ENCODE data around the gene TULP1. TPM values are rescaled to one million over a fixed set of nuclear protein-coding genes. Genes with fewer than 3 reads are reported as not detected.

TULP1 gene
- total and polyA plus RNA-seq, 4 donors = 3.3 TPM; not detected in 3

GRCh38 chr6:35471836-35472345 lies 40.8 kb downstream of the TULP1 start:
- H3K4me3 ChIP-seq (ENCODE audit: low read length in 2 of 2) = no peak overlapping the region
- H3K27me3 ChIP-seq (ENCODE audit: control insufficient read depth in 1 of 2, insufficient read depth in 2 of 2, low read length in 1 of 2) = no peaks in the 10 kb centered on the region
- ATAC-seq (ENCODE audit: low FRiP score) = no peak
- no peak overlapping the region for H3K27ac ChIP-seq (ENCODE audit: low read depth in 1 of 2, low read length in 2 of 2)
- WGBS, 2 donors = 67 to 74% methylated on average over 8 of the region's 8 CpGs
- no peaks in the 10 kb centered on the region for H3K9me3 ChIP-seq (ENCODE audit: control insufficient read depth, low read length)
- no peak for DNase-seq
- peaks cover 0 to 7% of the 10 kb centered on the region in 2 donors for H3K36me3 ChIP-seq (ENCODE audit: control insufficient read depth in 1 of 2, insufficient read depth in 2 of 2, low read length in 1 of 2)
- intact Hi-C loops (cut with DNase I) = no loop called here
- no peaks in the 10 kb centered on the region for H3K4me1 ChIP-seq (ENCODE audit: control insufficient read depth in 1 of 2, insufficient read depth in 2 of 2, low read length in 2 of 2)

- Histone ChIP-seq H3K9me3 (ENCODE audit: control insufficient read depth, low read length) (no peaks in the 10 kb centered on the region), H3K36me3 (ENCODE audit: control insufficient read depth in 1 of 2, insufficient read depth in 2 of 2, low read length in 1 of 2) (peaks cover 0 to 7% of the 10 kb centered on the region in 2 donors), H3K4me1 (ENCODE audit: control insufficient read depth in 1 of 2, insufficient read depth in 2 of 2, low read length in 2 of 2) (no peaks in the 10 kb centered on the region), H3K27ac (ENCODE audit: low read depth in 1 of 2, low read length in 2 of 2) (no peak overlapping the region), H3K4me3 (ENCODE audit: low read length in 2 of 2) (no peak overlapping the region), H3K27me3 (ENCODE audit: control insufficient read depth in 1 of 2, insufficient read depth in 2 of 2, low read length in 1 of 2) (no peaks in the 10 kb centered on the region)
- no peak for ATAC-seq (ENCODE audit: low FRiP score)
- DNase-seq = no peak
- WGBS, 2 donors = 41 to 58% methylated on average over 3 of the region's 3 CpGs
- intact Hi-C loops (cut with DNase I) = no loop called here
Measured at GRCh38 chr6:35470663-35471120, 42.0 kb downstream of the TULP1 start.

DNA sequence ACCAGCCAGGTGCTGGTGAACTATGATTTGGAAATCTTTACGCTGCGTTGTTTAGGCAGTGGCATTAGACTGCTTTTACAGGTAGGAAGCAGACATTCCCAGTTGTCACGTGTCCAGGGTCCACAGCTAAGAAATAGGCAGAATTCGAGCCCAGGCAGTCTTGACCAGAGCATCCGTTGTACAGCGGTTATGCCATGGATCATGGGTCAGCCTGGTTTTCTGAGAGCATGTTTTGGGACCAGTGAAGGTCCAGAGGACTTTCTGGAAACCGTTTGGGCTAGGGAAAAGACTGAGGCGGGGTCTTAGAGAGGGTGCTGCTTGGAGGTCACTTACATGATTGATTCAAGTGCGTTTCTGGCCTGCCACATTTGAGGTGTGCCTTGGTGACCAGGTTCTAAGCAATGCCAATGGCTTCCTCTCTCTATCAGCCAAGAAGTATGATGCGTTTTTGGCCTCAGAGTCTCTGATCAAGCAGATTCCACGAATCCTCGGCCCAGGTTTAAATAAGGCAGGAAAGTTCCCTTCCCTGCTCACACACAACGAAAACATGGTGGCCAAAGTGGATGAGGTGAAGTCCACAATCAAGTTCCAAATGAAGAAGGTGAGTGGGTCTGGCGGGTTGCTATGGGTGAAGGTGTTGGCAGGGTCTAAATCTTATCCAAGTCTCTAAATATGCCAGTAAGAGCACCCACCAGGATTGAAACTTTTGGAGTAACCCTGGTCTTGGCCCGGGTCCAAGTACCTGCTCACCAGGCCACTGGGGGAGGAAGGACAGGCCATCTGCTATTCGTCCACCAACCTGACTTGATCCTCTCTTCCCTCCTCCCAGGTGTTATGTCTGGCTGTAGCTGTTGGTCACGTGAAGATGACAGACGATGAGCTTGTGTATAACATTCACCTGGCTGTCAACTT lies 42.7 kb downstream of the TULP1 start:
- ATAC-seq (ENCODE audit: low FRiP score) (no peak), DNase-seq (no peak)
- 33 to 36% methylated on average over 18 of the region's 18 CpGs for WGBS, 2 donors
- Histone ChIP-seq H3K36me3 (ENCODE audit: control insufficient read depth in 1 of 2, insufficient read depth in 2 of 2, low read length in 1 of 2) (peaks cover 0 to 7% of the 10 kb centered on the region in 2 donors), H3K4me1 (ENCODE audit: control insufficient read depth in 1 of 2, insufficient read depth in 2 of 2, low read length in 2 of 2) (no peaks in the 10 kb centered on the region), H3K9me3 (ENCODE audit: control insufficient read depth, low read length) (no peaks in the 10 kb centered on the region), H3K4me3 (ENCODE audit: low read length in 2 of 2) (peak overlapping the region; percentile 31 to 60), H3K27ac (ENCODE audit: low read depth in 1 of 2, low read length in 2 of 2) (peak overlapping the region in 1 of 2 donors; percentile 8), H3K27me3 (ENCODE audit: control insufficient read depth in 1 of 2, insufficient read depth in 2 of 2, low read length in 1 of 2) (no peaks in the 10 kb centered on the region)
- intact Hi-C loops (cut with DNase I) = loop anchor here in 1 of 2 donors (2.0 kb wide), 1 partner anchor 27 kb away; the partner anchor contains the start of gene TEAD3

DNA sequence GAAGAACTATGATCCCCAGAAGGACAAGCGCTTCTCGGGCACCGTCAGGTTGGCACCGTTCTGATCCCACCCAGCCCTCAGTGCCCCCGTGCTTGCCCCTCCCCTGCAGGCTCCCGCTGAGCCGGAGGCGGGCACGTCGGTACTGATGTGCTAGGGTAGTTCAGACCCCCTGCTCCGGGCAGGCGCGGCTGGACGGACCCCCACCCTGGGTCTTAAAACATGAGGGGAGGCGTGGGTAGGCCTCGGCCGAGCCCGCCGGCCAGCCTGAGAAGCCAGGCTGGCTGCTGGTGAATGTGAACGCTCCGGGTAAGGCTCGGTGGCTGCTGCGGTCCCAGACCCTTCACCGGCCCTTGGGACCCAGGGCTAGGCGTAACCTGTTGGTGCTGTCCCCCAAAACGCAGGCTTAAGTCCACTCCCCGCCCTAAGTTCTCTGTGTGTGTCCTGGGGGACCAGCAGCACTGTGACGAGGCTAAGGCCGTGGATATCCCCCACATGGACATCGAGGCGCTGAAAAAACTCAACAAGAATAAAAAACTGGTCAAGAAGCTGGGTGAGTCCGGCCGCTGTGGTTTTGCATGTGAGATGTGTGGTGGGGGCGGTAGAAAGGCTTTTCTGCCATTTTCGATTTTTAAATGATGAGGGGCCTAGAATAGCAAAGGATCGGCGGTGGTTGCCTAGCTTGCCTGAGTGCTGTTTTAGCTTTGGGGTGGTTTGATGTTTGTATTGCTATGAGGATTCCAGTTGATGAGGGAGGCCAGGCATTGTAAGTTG lies 43.5 kb downstream of the TULP1 start:
- WGBS, 2 donors = 1% methylated on average over 37 of the region's 37 CpGs
- DNase-seq (no peak), ATAC-seq (ENCODE audit: low FRiP score) (peak; percentile 37)
- Histone ChIP-seq H3K27ac (ENCODE audit: low read depth in 1 of 2, low read length in 2 of 2) (peak overlapping the region in 1 of 2 donors; percentile 8), H3K27me3 (ENCODE audit: control insufficient read depth in 1 of 2, insufficient read depth in 2 of 2, low read length in 1 of 2) (no peaks in the 10 kb centered on the region), H3K36me3 (ENCODE audit: control insufficient read depth in 1 of 2, insufficient read depth in 2 of 2, low read length in 1 of 2) (peaks cover 0 to 3% of the 10 kb centered on the region in 2 donors), H3K4me3 (ENCODE audit: low read length in 2 of 2) (peak overlapping the region; percentile 31 to 60), H3K9me3 (ENCODE audit: control insufficient read depth, low read length) (no peaks in the 10 kb centered on the region), H3K4me1 (ENCODE audit: control insufficient read depth in 1 of 2, insufficient read depth in 2 of 2, low read length in 2 of 2) (no peaks in the 10 kb centered on the region)
- intact Hi-C loops (cut with DNase I) = loop anchor here in 1 of 2 donors (1.0 to 2.0 kb wide), 2 partner anchors 28 to 127 kb away; partner anchors contain the start of genes PPARD and TEAD3

- peaks cover 0 to 3% of the 10 kb centered on the region in 2 donors for H3K36me3 ChIP-seq (ENCODE audit: control insufficient read depth in 1 of 2, insufficient read depth in 2 of 2, low read length in 1 of 2)
- no peaks in the 10 kb centered on the region for H3K4me1 ChIP-seq (ENCODE audit: control insufficient read depth in 1 of 2, insufficient read depth in 2 of 2, low read length in 2 of 2)
- intact Hi-C loops (cut with DNase I) = loop anchor here in 1 of 2 donors (1.0 to 2.0 kb wide), 2 partner anchors 28 to 126 kb away; partner anchors contain the start of genes PPARD and TEAD3
- ATAC-seq (ENCODE audit: low FRiP score) (peak; percentile 97), DNase-seq (peak; percentile 97)
- peak within 1 kb of the TSS in 1 of 2 donors; percentile 76 for H3K27ac ChIP-seq (ENCODE audit: low read depth in 1 of 2, low read length in 2 of 2)
- H3K27me3 ChIP-seq (ENCODE audit: control insufficient read depth in 1 of 2, insufficient read depth in 2 of 2, low read length in 1 of 2) = no peaks in the 10 kb centered on the region
- no peaks in the 10 kb centered on the region for H3K9me3 ChIP-seq (ENCODE audit: control insufficient read depth, low read length)
- H3K4me3 ChIP-seq (ENCODE audit: low read length in 2 of 2) = peak within 1 kb of the TSS; percentile 60
- WGBS, 2 donors = 0% methylated on average over 84 to 86 of the region's 86 CpGs
Measured at GRCh38 chr6:35468181-35468979, 44.3 kb downstream of the TULP1 start, which contains the start of gene RPL10A. Gene RPL10A (plus strand): TSS chr6:35468401. CDS start chr6:35468435, 34 bp downstream.

GRCh38 chr6:35465646-35466045 lies 47.0 kb downstream of the TULP1 start:
- no peaks in the 10 kb centered on the region for H3K4me1 ChIP-seq (ENCODE audit: control insufficient read depth in 1 of 2, insufficient read depth in 2 of 2, low read length in 2 of 2)
- H3K36me3 ChIP-seq (ENCODE audit: control insufficient read depth in 1 of 2, insufficient read depth in 2 of 2, low read length in 1 of 2) = no peaks in the 10 kb centered on the region
- ATAC-seq (ENCODE audit: low FRiP score) (no peak), DNase-seq (no peak)
- intact Hi-C loops (cut with DNase I) = no loop called here
- WGBS, 2 donors = 91 to 100% methylated on average over 1 of the region's 1 CpG
- H3K27ac ChIP-seq (ENCODE audit: low read depth in 1 of 2, low read length in 2 of 2) = no peak overlapping the region
- H3K4me3 ChIP-seq (ENCODE audit: low read length in 2 of 2) = no peak overlapping the region
- no peaks in the 10 kb centered on the region for H3K9me3 ChIP-seq (ENCODE audit: control insufficient read depth, low read length)
- H3K27me3 ChIP-seq (ENCODE audit: control insufficient read depth in 1 of 2, insufficient read depth in 2 of 2, low read length in 1 of 2) = no peaks in the 10 kb centered on the region

- no peaks in the 10 kb centered on the region for H3K9me3 ChIP-seq (ENCODE audit: control insufficient read depth, low read length)
- no peak overlapping the region for H3K4me3 ChIP-seq (ENCODE audit: low read length in 2 of 2)
- WGBS, 2 donors = 82 to 94% methylated on average over 4 of the region's 4 CpGs
- no peak overlapping the region for H3K27ac ChIP-seq (ENCODE audit: low read depth in 1 of 2, low read length in 2 of 2)
- no peaks in the 10 kb centered on the region for H3K36me3 ChIP-seq (ENCODE audit: control insufficient read depth in 1 of 2, insufficient read depth in 2 of 2, low read length in 1 of 2)
- intact Hi-C loops (cut with DNase I) = no loop called here
- no peak for ATAC-seq (ENCODE audit: low FRiP score)
- no peaks in the 10 kb centered on the region for H3K4me1 ChIP-seq (ENCODE audit: control insufficient read depth in 1 of 2, insufficient read depth in 2 of 2, low read length in 2 of 2)
- H3K27me3 ChIP-seq (ENCODE audit: control insufficient read depth in 1 of 2, insufficient read depth in 2 of 2, low read length in 1 of 2) = no peaks in the 10 kb centered on the region
- DNase-seq = no peak
Measured at GRCh38 chr6:35463292-35463691, 49.4 kb downstream of the TULP1 start.

GRCh38 chr6:35461270-35461669 lies 51.4 kb downstream of the TULP1 start:
- DNase-seq (no peak), ATAC-seq (ENCODE audit: low FRiP score) (no peak)
- Histone ChIP-seq H3K27ac (ENCODE audit: low read depth in 1 of 2, low read length in 2 of 2) (no peak overlapping the region), H3K36me3 (ENCODE audit: control insufficient read depth in 1 of 2, insufficient read depth in 2 of 2, low read length in 1 of 2) (no peaks in the 10 kb centered on the region), H3K4me3 (ENCODE audit: low read length in 2 of 2) (no peak overlapping the region), H3K9me3 (ENCODE audit: control insufficient read depth, low read length) (no peaks in the 10 kb centered on the region), H3K27me3 (ENCODE audit: control insufficient read depth in 1 of 2, insufficient read depth in 2 of 2, low read length in 1 of 2) (no peaks in the 10 kb centered on the region), H3K4me1 (ENCODE audit: control insufficient read depth in 1 of 2, insufficient read depth in 2 of 2, low read length in 2 of 2) (no peaks in the 10 kb centered on the region)
- intact Hi-C loops (cut with DNase I) = no loop called here
- 97 to 98% methylated on average over 3 of the region's 3 CpGs for WGBS, 2 donors

Data from aorta (tissue), 5 donors.